WTC11 (cell line): ENCODE results near the gene CEP19. TPM values are rescaled to one million over a fixed set of nuclear protein-coding genes. Genes with fewer than 3 reads are reported as not detected.

Experiments
- ATAC-seq: fragments of 200-7000 bp; cut with Tn5 transposase; 2 replicates; pipeline ENCODE4 v1.10.0; 2021; ENCODE audit warnings: mild to moderate bottlenecking, moderate library complexity
- CTCF ChIA-PET: fragments of 300-600 bp; sonication (Branson Sonifier 250); formaldehyde crosslinking; loops from one replicate; lab custom pipeline; 2021; ENCODE audit warnings: antibody characterized with exemption; lab: Charles Lee
- POLR2A ChIA-PET: fragments of 350-600 bp; sonication (Branson Sonifier 250); formaldehyde crosslinking; loops from one replicate; lab custom pipeline; 2021; ENCODE audit warnings: antibody characterized with exemption; lab: Charles Lee
- DNase-seq: peaks from one replicate; pipeline ENCODE4 v3.0.0; 2021; ENCODE audit warnings: low spot score
- H3K27ac Mint-ChIP-seq: 2 replicates; pipeline ENCODE4 v1.8.0; 2021; ENCODE audit warnings: mixed read lengths
- H3K27me3 Mint-ChIP-seq: 2 replicates; pipeline ENCODE4 v1.8.0; 2021; ENCODE audit warnings: low read depth, mild to moderate bottlenecking, moderate library complexity, mixed read lengths
- H3K36me3 Mint-ChIP-seq: 2 replicates; pipeline ENCODE4 v1.8.0; 2021; ENCODE audit warnings: mixed read lengths
- H3K4me1 Mint-ChIP-seq: 2 replicates; pipeline ENCODE4 v1.8.0; 2022; ENCODE audit warnings: mixed read lengths
- H3K4me3 Mint-ChIP-seq: 2 replicates; pipeline ENCODE4 v1.8.0; 2021; ENCODE audit warnings: mild to moderate bottlenecking, moderate library complexity, mixed read lengths
- H3K9me3 Mint-ChIP-seq: 2 replicates; pipeline ENCODE4 v1.8.0; 2021; ENCODE audit warnings: mixed read lengths
- ELF4 ChIP-seq: sonication (generic); formaldehyde crosslinking; IDR thresholded peaks from 2 replicates; pipeline ENCODE4 v1.8.1; 2022; ENCODE audit warnings: low read depth, mild to moderate bottlenecking, moderate library complexity, missing genetic modification reagents
- GTF2I ChIP-seq: fragments of 250-450 bp; sonication (Bioruptor Pico); conservative IDR thresholded peaks from 2 replicates; pipeline ENCODE4 v1.4.0; 2021; ENCODE audit warnings: mild to moderate bottlenecking
- KAT7 ChIP-seq: sonication (generic); formaldehyde crosslinking; IDR thresholded peaks from 2 replicates; pipeline ENCODE4 v1.8.1; 2023; ENCODE audit warnings: missing genetic modification reagents, mild to moderate bottlenecking, borderline replicate concordance
- OVOL2 ChIP-seq: fragments of 250-450 bp; sonication (Bioruptor Pico); IDR thresholded peaks from 2 replicates; pipeline ENCODE4 v1.9.0; 2021; ENCODE audit warnings: mild to moderate bottlenecking, borderline replicate concordance
- RORB ChIP-seq: fragments of 250-450 bp; sonication (Bioruptor Pico); IDR thresholded peaks from 2 replicates; pipeline ENCODE4 v1.9.0; 2021; ENCODE audit warnings: mild to moderate bottlenecking
- TEAD1 ChIP-seq: sonication (generic); formaldehyde crosslinking; IDR thresholded peaks from 2 replicates; pipeline ENCODE4 v1.8.0; 2022; ENCODE audit warnings: mild to moderate bottlenecking, missing genetic modification reagents
- TP53 ChIP-seq: sonication (generic); formaldehyde crosslinking; IDR thresholded peaks from 2 replicates; pipeline ENCODE4 v1.8.1; 2023; ENCODE audit warnings: mild to moderate bottlenecking, missing genetic modification reagents
- ZBTB21 ChIP-seq: sonication (generic); formaldehyde crosslinking; IDR thresholded peaks from 2 replicates; pipeline ENCODE4 v1.8.1; 2023; ENCODE audit warnings: mild to moderate bottlenecking, missing genetic modification reagents, borderline replicate concordance
- ZNF232 ChIP-seq: sonication (generic); formaldehyde crosslinking; IDR thresholded peaks from 2 replicates; pipeline ENCODE4 v1.8.0; 2022; ENCODE audit warnings: mild to moderate bottlenecking, missing genetic modification reagents
- ZNF416 ChIP-seq: fragments of 250-450 bp; sonication (Bioruptor Pico); IDR thresholded peaks from 2 replicates; pipeline ENCODE4 v1.9.0; 2021; ENCODE audit warnings: mild to moderate bottlenecking, inconsistent platforms
- total RNA-seq: library from RNA; stranded (reverse); gene quantifications from 3 replicates; pipeline ENCODE4 v1.2.3, GENCODE V29; 2021
- TF ChIP-seq, protein P1 (sequence below): sonication (generic); formaldehyde crosslinking; IDR thresholded peaks from 2 replicates; pipeline ENCODE4 v1.8.0; 2022; ENCODE audit warnings: missing genetic modification reagents
- TF ChIP-seq, protein P2 (sequence below): sonication (generic); formaldehyde crosslinking; IDR thresholded peaks from 2 replicates; pipeline ENCODE4 v1.8.0; 2022; ENCODE audit warnings: mild to moderate bottlenecking, missing genetic modification reagents
- TF ChIP-seq, protein P3 (sequence below): sonication (generic); formaldehyde crosslinking; IDR thresholded peaks from 2 replicates; pipeline ENCODE4 v1.8.1; 2023; ENCODE audit warnings: mild to moderate bottlenecking, missing genetic modification reagents, moderate library complexity
- TF ChIP-seq, protein P4 (sequence below): sonication (generic); formaldehyde crosslinking; IDR thresholded peaks from 2 replicates; pipeline ENCODE4 v1.8.0; 2023; ENCODE audit warnings: missing genetic modification reagents
- TF ChIP-seq, protein P5 (sequence below): sonication (generic); formaldehyde crosslinking; conservative IDR thresholded peaks from 2 replicates; pipeline ENCODE4 v1.8.1; 2023; ENCODE audit warnings: mild to moderate bottlenecking, low read depth, missing genetic modification reagents, moderate library complexity
- TF ChIP-seq, protein P6 (sequence below): sonication (generic); formaldehyde crosslinking; IDR thresholded peaks from 2 replicates; pipeline ENCODE4 v1.8.0; 2023; ENCODE audit warnings: missing genetic modification reagents, mild to moderate bottlenecking, borderline replicate concordance

The CEP19 gene
- total RNA-seq, 1 experiment from 2014 or later: 1.5 TPM

DNA sequence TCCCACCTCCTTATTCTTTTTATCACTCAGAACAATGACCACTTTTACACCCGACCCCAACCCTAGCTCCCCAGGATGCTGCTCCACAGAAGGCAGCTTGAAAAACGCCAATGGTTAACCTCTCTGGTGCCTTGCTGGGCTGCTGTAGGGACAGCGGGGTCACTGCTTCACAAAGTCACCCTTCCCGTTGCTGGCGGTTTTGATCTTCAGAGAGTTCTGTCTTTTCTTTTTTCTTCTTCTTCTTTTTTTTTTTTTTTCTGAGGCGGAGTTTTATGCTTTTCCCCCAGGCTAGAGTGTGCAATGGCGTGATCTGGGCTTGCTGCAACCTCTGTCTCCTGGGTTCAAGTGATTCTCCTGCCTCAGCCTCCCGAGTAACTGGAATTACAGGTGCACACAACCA, 20.7 kb downstream of the CEP19 start:
- H3K36me3 Mint-ChIP-seq: no peaks in the 10 kb centered on the region
- no peak overlapping the region for H3K27ac Mint-ChIP-seq
- H3K9me3 Mint-ChIP-seq: no peaks in the 10 kb centered on the region
- no peak for ATAC-seq
- H3K4me1 Mint-ChIP-seq: peaks cover 8% of the 10 kb centered on the region
- no peak overlapping the region for H3K4me3 Mint-ChIP-seq
- H3K27me3 Mint-ChIP-seq: no peaks in the 10 kb centered on the region
- ChIA-PET POLR2A (interaction anchor here (1.1 kb wide), 1 partner anchor 251 kb away, joined by 3 read pairs; the partner anchor contains the start of gene NCBP2), CTCF (no interaction called here)
- TF ChIP-seq, protein P1, sequence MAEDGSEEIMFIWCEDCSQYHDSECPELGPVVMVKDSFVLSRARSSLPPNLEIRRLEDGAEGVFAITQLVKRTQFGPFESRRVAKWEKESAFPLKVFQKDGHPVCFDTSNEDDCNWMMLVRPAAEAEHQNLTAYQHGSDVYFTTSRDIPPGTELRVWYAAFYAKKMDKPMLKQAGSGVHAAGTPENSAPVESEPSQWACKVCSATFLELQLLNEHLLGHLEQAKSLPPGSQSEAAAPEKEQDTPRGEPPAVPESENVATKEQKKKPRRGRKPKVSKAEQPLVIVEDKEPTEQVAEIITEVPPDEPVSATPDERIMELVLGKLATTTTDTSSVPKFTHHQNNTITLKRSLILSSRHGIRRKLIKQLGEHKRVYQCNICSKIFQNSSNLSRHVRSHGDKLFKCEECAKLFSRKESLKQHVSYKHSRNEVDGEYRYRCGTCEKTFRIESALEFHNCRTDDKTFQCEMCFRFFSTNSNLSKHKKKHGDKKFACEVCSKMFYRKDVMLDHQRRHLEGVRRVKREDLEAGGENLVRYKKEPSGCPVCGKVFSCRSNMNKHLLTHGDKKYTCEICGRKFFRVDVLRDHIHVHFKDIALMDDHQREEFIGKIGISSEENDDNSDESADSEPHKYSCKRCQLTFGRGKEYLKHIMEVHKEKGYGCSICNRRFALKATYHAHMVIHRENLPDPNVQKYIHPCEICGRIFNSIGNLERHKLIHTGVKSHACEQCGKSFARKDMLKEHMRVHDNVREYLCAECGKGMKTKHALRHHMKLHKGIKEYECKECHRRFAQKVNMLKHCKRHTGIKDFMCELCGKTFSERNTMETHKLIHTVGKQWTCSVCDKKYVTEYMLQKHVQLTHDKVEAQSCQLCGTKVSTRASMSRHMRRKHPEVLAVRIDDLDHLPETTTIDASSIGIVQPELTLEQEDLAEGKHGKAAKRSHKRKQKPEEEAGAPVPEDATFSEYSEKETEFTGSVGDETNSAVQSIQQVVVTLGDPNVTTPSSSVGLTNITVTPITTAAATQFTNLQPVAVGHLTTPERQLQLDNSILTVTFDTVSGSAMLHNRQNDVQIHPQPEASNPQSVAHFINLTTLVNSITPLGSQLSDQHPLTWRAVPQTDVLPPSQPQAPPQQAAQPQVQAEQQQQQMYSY: no peak
- TF ChIP-seq, protein P2, sequence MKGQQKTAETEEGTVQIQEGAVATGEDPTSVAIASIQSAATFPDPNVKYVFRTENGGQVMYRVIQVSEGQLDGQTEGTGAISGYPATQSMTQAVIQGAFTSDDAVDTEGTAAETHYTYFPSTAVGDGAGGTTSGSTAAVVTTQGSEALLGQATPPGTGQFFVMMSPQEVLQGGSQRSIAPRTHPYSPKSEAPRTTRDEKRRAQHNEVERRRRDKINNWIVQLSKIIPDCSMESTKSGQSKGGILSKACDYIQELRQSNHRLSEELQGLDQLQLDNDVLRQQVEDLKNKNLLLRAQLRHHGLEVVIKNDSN (CRISPR knock-in tag): no peak
- no peak for TF ChIP-seq ZNF416 (CRISPR knock-in tag)
- TF ChIP-seq ELF4 (CRISPR knock-in tag): no peak
- TF ChIP-seq ZBTB21 (CRISPR knock-in tag): no peak
- no peak for TF ChIP-seq GTF2I (CRISPR knock-in tag)
- TF ChIP-seq, protein P3, sequence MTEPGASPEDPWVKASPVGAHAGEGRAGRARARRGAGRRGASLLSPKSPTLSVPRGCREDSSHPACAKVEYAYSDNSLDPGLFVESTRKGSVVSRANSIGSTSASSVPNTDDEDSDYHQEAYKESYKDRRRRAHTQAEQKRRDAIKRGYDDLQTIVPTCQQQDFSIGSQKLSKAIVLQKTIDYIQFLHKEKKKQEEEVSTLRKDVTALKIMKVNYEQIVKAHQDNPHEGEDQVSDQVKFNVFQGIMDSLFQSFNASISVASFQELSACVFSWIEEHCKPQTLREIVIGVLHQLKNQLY (CRISPR knock-in tag): no peak
- TF ChIP-seq KAT7 (CRISPR knock-in tag): no peak
- TF ChIP-seq ZNF232 (CRISPR knock-in tag): no peak
- TF ChIP-seq, protein P4, sequence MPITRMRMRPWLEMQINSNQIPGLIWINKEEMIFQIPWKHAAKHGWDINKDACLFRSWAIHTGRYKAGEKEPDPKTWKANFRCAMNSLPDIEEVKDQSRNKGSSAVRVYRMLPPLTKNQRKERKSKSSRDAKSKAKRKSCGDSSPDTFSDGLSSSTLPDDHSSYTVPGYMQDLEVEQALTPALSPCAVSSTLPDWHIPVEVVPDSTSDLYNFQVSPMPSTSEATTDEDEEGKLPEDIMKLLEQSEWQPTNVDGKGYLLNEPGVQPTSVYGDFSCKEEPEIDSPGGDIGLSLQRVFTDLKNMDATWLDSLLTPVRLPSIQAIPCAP (CRISPR knock-in tag): no peak
- TF ChIP-seq TP53 (CRISPR knock-in tag): no peak
- no peak for TF ChIP-seq OVOL2
- no peak for TF ChIP-seq RORB (CRISPR knock-in tag)
- TF ChIP-seq, protein P5, sequence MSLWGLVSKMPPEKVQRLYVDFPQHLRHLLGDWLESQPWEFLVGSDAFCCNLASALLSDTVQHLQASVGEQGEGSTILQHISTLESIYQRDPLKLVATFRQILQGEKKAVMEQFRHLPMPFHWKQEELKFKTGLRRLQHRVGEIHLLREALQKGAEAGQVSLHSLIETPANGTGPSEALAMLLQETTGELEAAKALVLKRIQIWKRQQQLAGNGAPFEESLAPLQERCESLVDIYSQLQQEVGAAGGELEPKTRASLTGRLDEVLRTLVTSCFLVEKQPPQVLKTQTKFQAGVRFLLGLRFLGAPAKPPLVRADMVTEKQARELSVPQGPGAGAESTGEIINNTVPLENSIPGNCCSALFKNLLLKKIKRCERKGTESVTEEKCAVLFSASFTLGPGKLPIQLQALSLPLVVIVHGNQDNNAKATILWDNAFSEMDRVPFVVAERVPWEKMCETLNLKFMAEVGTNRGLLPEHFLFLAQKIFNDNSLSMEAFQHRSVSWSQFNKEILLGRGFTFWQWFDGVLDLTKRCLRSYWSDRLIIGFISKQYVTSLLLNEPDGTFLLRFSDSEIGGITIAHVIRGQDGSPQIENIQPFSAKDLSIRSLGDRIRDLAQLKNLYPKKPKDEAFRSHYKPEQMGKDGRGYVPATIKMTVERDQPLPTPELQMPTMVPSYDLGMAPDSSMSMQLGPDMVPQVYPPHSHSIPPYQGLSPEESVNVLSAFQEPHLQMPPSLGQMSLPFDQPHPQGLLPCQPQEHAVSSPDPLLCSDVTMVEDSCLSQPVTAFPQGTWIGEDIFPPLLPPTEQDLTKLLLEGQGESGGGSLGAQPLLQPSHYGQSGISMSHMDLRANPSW (CRISPR knock-in tag): no peak
- no peak for TF ChIP-seq TEAD1
- TF ChIP-seq, protein P6, sequence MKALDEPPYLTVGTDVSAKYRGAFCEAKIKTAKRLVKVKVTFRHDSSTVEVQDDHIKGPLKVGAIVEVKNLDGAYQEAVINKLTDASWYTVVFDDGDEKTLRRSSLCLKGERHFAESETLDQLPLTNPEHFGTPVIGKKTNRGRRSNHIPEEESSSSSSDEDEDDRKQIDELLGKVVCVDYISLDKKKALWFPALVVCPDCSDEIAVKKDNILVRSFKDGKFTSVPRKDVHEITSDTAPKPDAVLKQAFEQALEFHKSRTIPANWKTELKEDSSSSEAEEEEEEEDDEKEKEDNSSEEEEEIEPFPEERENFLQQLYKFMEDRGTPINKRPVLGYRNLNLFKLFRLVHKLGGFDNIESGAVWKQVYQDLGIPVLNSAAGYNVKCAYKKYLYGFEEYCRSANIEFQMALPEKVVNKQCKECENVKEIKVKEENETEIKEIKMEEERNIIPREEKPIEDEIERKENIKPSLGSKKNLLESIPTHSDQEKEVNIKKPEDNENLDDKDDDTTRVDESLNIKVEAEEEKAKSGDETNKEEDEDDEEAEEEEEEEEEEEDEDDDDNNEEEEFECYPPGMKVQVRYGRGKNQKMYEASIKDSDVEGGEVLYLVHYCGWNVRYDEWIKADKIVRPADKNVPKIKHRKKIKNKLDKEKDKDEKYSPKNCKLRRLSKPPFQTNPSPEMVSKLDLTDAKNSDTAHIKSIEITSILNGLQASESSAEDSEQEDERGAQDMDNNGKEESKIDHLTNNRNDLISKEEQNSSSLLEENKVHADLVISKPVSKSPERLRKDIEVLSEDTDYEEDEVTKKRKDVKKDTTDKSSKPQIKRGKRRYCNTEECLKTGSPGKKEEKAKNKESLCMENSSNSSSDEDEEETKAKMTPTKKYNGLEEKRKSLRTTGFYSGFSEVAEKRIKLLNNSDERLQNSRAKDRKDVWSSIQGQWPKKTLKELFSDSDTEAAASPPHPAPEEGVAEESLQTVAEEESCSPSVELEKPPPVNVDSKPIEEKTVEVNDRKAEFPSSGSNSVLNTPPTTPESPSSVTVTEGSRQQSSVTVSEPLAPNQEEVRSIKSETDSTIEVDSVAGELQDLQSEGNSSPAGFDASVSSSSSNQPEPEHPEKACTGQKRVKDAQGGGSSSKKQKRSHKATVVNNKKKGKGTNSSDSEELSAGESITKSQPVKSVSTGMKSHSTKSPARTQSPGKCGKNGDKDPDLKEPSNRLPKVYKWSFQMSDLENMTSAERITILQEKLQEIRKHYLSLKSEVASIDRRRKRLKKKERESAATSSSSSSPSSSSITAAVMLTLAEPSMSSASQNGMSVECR: no peak
- TF ChIP-seq, all 79 proteins: peak for 0
- DNase-seq: no peak
